ENCODE measurements around the gene SYNJ2. TPM values are rescaled to one million over a fixed set of nuclear protein-coding genes. Genes with fewer than 3 reads are reported as not detected.

SYNJ2 gene
- total RNA-seq, 1 donor, result 10.2 TPM

- no peak for DNase-seq (ENCODE audit: low read depth in 2 of 3, low spot score in 2 of 3)
These were observed 43.1 kb downstream of the SYNJ2 start for GRCh38 chr6:158024566-158025297.

- DNase-seq (ENCODE audit: low read depth in 2 of 3, low spot score in 2 of 3), result peak; percentile 60 to 99 (median 99)
These were observed 44.6 kb downstream of the SYNJ2 start for GRCh38 chr6:158026054-158026900.

DNA sequence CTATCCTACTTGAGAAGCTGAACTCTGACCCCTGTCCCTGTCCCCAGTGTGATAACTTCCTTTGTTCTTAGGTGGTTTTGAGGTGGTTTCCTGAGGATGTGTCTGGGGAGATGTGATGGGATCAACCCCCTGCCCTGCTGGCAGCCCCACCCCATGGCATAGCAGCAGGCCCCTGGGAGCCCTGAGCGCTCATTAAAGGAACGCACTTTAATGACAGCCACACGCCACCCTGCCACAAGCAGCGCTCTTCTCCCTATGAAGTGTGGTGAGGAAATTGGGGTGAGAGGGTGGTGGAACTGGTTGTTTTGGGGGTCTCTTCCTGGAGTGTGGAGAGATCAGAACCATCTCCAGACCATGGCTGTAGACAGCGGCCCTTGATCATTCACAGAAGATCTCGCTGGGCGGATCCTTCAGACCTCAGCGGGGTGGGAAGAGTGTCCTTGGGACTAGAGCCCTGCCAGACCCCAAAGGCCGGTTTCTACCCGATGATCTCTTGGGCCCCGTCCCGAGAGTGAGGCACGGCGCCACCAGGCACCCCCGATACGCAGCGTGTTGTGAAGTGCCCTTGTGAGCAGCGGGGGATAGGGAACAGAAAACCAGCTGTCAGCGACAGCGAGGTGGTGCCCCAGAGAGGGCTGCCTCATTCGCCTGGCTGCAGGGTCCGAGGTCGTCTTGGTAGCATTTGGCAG lies 45.4 kb downstream of the SYNJ2 start:
- DNase-seq (ENCODE audit: low read depth in 2 of 3, low spot score in 2 of 3), result no peak

DNA sequence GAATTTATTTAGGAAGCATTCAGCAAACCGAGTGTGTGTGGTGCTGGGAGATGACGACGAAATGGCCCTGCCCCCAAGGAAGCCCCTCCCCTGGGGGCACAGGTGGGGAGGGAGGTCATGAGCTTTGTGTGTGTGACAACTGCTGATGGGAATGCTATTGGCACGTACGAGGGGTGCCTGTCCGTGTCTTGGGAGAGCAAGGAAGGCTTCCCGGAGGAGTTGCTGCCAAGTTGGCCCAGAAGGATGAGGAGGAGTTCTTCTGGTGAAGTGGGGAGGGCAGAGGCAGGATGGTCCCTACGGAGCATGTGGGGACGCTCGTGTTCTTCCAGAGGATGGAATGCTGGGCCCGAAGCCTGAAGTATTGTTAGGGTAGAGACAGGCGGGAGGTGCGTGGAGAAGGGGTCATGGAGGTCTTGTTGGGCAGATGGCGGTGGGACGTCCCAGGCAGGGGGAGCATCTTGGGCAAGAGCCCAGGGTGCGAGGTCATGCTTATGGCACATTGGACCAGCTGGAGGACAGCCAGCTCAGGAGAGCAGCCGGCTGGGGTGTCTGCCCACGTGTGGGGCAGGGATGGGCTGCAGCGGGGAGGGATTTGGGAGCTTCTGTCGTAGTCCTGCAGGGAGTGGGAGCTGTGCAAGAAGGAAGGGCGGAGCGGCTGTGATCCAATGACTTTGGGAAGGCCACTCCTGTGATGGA lies 46.1 kb downstream of the SYNJ2 start:
- DNase-seq (ENCODE audit: low read depth in 2 of 3, low spot score in 2 of 3), result no peak

- no peak for DNase-seq (ENCODE audit: low read depth in 2 of 3, low spot score in 2 of 3)
These were observed 46.8 kb downstream of the SYNJ2 start for GRCh38 chr6:158028421-158028820.

- DNase-seq (ENCODE audit: low read depth in 2 of 3, low spot score in 2 of 3), result no peak
These were observed 47.2 kb downstream of the SYNJ2 start for GRCh38 chr6:158028876-158029275.

GRCh38 chr6:158029668-158030230 lies 48.1 kb downstream of the SYNJ2 start:
- DNase-seq (ENCODE audit: low read depth in 2 of 3, low spot score in 2 of 3), result no peak

DNA sequence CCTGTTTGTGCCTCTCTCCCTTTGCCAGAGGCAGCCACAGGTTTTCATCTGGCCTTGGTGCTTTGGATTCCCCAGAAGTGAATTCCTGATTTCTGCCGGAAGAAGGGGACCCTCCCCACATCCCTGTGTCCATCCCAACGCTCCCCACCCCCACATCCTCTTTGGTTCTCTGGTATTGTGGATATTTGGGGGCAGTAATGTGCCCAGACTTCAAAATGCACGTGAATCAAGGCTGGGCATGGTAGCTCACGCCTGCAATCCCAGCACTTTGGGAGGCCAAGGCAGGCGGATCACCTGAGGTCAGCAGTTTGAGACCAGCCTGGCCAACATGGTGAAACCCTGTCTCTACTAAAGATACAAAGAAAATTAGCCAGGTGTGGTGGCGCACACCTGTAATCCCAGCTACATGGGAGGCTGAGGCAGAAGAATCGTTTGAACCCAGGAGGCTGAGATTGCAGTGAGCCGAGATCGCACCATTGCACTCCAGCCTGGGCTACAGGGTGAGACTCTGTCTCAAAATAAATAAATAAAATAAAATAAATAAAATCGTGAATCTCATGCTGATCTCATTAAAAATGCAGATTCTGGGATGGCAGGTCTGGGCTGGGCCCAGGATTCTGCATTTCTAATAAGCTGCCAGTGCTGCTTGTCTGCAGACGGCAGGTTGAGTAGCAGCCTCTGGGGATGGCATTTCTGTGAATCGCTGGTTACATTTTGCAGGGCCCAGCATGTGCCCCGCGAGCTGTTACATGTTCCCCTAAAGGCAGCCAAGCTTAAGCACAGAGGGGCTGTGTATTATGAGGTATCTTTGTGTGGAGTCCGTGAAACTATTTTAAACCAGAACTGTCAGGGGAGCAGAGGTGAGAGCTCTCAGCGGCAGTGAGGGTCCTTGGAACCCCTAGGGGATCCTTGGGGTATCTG lies 49.0 kb downstream of the SYNJ2 start:
- no peak for DNase-seq (ENCODE audit: low read depth in 2 of 3, low spot score in 2 of 3)

DNA sequence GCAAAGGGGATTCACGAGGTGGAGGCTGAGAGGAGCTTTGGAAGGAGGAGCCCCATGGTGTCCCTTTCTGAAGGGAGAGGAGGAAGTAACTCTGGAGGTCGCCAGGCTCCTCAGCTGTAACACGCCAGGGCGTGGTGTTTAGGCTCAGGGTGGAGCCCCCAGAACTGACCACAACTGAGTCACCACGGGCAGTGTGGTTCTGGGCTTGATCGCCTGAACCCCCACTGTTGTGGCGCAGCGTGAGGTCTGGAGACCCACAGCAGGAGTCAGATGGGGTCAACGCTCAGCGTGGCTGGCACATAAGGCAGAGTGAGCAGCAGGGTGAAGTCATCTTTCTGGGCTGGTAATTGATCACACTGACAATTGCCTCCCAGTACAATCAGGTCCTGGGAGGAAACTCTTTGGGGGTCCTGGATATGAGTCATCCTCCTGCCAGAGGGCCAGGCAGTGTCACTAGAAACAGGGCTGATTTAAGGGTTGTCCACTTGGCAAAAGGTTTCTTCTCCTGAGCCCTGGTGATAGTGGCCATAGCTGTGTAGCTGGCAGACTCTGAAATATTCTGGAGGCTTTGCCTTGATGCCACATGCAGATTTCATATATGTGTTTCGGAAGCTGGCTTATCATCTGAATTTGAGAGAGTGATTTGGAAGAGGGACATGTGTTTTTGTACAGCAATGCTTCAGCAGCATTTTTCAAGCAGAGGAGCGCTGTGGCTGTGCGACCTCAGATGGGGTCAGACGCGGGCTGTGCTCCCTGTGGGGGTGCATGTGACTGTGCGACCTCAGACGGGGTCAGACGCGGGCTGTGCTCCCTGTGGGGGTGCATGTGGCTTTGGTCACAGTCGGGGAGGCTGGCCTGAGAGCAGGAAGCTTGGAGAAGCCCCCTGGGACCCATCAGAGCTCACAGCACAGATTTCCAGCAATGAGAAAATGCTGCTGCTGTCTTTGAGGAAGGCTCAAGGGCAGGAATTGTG lies 50.0 kb downstream of the SYNJ2 start:
- peak in 2 of 3 donors; percentile 80 to 89 for DNase-seq (ENCODE audit: low read depth in 2 of 3, low spot score in 2 of 3)

DNA sequence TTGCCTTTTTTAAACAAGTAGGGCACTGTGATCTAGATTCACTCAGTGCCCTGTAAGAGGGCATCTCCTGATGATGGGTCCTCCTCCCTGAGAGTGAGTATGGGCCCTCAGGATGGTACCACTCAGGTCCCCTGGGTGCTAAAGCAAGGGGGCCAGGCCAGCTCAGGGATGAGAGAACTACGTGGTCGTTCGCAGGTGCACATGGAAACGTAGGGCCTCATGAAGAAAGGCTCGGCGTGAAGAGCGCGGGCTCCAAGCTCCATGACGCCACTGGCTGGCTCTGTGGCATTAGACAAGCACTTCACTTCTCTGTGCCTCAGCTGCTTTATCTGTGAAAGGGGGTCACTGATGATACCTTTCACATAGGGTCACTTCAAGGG lies 50.7 kb downstream of the SYNJ2 start:
- no peak for DNase-seq (ENCODE audit: low read depth in 2 of 3, low spot score in 2 of 3)

DNA sequence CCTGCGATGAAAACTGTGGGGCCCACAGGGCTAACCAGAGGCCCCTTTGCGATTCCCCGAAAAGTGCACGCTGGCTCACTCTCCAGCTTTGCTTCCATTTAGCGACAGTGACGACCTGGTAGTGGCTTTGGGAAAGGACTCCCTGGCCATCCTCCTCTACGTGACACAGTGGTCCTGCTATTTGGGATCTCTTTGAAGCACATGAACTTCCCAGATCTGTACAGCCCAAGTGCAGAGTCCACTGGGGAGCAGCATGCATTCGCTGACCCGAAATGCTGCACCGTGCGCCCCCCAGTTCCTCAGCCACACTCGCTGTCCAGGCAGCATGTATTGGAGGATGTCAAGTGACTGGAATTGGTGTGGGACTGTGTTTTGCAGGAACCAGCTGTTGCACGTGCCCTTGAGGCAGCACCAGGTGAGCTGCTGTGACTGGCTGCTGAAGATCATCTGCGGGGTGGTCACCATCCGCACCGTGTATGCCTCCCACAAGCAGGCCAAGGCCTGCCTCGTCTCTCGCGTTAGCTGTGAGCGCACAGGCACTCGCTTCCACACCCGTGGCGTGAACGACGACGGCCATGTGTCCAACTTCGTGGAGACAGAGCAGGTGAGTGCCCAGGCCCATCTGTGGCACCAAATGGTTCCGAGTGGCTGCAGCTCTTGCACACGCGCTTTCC lies 51.6 kb downstream of the SYNJ2 start:
- no peak for DNase-seq (ENCODE audit: low read depth in 2 of 3, low spot score in 2 of 3)

DNA sequence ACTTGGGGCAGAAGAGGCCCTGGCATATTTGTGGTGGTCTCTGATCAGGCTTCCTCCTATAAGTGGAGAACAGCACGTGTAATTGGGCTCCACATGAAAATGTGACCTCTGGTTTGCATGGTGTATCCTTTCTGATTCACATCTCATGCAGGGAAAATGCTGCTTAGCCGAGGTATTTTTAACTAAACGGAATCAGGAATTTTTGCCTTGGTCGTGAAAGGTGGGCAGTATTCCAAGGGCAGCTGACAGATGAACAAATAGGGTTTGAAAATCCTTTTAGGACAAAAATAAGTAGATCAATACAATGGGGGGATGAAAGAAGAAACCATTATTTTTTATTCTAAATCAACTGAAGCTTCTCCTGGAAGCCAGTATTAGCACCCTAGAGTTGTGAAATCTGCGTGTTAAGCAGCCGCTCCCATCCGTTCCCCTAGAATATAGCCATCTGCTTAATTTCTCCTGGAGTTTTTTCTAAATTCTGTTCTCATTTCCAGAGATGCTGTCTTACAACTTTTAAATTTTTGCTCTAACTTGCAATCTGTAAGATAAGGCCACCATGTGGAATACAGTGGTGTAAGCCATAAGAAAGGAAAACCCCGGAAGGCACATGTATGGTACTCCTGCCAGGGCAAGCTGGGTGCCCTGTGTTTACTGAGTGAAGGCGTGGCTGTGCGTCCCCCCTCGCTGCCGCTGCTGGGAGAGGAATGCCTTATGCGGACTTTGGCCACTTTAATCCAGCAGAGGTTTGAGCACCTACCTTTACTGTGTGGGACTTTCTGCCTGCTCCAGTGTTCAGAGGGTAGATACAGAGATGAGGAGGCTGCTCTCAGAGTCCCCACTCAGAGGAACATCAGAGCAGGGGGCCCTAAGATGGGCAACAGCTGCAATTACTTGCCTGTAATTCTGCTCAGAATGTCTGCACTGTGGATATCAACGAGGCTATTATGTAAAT lies 52.4 kb downstream of the SYNJ2 start:
- DNase-seq (ENCODE audit: low read depth in 2 of 3, low spot score in 2 of 3), result no peak

GRCh38 chr6:158036261-158036660 lies 54.6 kb downstream of the SYNJ2 start:
- no peak for DNase-seq (ENCODE audit: low read depth in 2 of 3, low spot score in 2 of 3)

GRCh38 chr6:158037021-158037420 lies 55.4 kb downstream of the SYNJ2 start:
- DNase-seq (ENCODE audit: low read depth in 2 of 3, low spot score in 2 of 3), result no peak

DNA sequence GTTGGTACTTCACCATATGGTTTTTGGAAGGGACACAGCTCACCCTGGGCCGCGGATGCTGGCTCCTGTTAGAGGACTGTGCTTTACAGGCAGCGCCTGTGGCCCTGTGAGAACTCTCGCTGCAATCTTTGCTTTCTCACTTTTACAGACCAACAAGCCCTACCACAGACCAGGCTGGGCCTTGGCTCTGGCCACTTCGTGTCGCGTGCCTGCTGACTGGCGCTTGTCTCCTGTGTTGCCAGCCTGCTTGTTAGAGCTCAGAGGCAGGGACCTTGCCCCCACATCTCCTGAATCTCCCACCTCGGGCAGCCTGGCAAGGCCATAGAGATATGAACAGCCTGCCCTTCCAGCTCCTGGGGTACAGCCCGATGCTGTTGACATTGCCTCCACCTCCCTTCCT lies 56.1 kb downstream of the SYNJ2 start:
- no peak for DNase-seq (ENCODE audit: low read depth in 2 of 3, low spot score in 2 of 3)

GRCh38 chr6:158038291-158039177 lies 56.9 kb downstream of the SYNJ2 start:
- DNase-seq (ENCODE audit: low read depth in 2 of 3, low spot score in 2 of 3), result no peak
